AG04450 (cell line): Measurements from ENCODE around the gene MC1R. TPM values are rescaled to one million over a fixed set of nuclear protein-coding genes. Genes with fewer than 3 reads are reported as not detected.

Experiments used
- CTCF ChIA-PET: fragments of 300-600, 350-600 bp; formaldehyde crosslinking; extraction: SDS; loops from one replicate; lab custom pipeline; 2022; ENCODE audit warnings: antibody characterized with exemption, inconsistent platforms; lab: Charles Lee
- POLR2A ChIA-PET: fragments of 350-600 bp; formaldehyde crosslinking; extraction: SDS; loops from one replicate; lab custom pipeline; 2021; ENCODE audit warnings: antibody characterized with exemption, inconsistent platforms; lab: Yijun Ruan, JAX
- DNase-seq: peaks from one replicate; pipeline ENCODE4 v3.0.0-alpha.2; 2011; ENCODE audit warnings: low read depth, low spot score
- H3K27ac ChIP-seq: one replicate; pipeline ENCODE4 v1.5.1; 2012; ENCODE audit warnings: low read depth, low read length, control low read depth
- H3K27me3 ChIP-seq: one replicate; pipeline ENCODE4 v1.6.0; 2012; ENCODE audit warnings: low read length; ENCODE audit not compliant: control insufficient read depth, insufficient read depth
- H3K4me3 ChIP-seq: 2 replicates; pipeline ENCODE4 v1.5.1; 2011; ENCODE audit warnings: mild to moderate bottlenecking, low read depth, low read length, control low read depth
- H3K9me3 ChIP-seq: 2 replicates; pipeline ENCODE4 v1.5.1; 2012; ENCODE audit warnings: low read length; ENCODE audit not compliant: control insufficient read depth, insufficient read depth
- polyA plus RNA-seq: library from polyadenylated mRNA; depleted of rRNA; stranded (reverse); fragments of >200 nt; gene quantifications from 2 replicates; pipeline ENCODE4 v1.2.3, GENCODE V29; 2011
- TF ChIP-seq, protein P1 (sequence below): IDR thresholded peaks from 2 replicates; pipeline ENCODE4 v1.5.1; 2011; ENCODE audit warnings: low read depth, low read length, control low read depth, inconsistent platforms

MC1R gene
- polyA plus RNA-seq, 1 experiment = 3.9 TPM

DNA sequence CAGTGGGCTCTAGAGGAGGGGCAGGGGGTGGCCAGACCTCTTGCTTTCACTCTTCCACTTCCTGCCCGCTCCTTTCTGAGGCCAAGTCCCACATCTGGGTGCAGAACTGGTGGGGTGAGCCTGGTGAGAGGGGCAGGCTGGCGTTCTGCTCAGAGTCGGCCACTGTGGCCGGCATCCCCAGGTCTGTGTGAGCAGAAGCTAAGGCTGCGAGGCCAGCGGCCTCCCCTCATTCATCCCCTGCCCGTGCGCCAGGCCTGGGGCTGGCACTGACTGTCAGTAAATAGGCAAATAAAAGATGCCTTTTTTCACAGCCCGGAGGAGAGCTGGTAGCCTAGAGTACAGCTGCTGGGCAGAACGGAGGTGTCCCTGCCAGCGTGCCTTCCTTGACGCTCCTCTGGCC, 31.1 kb downstream of the MC1R start:
- no peak overlapping the region for H3K27ac ChIP-seq
- ChIA-PET POLR2A (interaction anchor here (3.7 kb wide), 1 partner anchor 27 kb away, joined by 17 read pairs; the partner anchor contains the start of gene TUBB3), CTCF (no interaction called here)
- H3K9me3 ChIP-seq = no peaks in the 10 kb centered on the region
- TF ChIP-seq, protein P1, sequence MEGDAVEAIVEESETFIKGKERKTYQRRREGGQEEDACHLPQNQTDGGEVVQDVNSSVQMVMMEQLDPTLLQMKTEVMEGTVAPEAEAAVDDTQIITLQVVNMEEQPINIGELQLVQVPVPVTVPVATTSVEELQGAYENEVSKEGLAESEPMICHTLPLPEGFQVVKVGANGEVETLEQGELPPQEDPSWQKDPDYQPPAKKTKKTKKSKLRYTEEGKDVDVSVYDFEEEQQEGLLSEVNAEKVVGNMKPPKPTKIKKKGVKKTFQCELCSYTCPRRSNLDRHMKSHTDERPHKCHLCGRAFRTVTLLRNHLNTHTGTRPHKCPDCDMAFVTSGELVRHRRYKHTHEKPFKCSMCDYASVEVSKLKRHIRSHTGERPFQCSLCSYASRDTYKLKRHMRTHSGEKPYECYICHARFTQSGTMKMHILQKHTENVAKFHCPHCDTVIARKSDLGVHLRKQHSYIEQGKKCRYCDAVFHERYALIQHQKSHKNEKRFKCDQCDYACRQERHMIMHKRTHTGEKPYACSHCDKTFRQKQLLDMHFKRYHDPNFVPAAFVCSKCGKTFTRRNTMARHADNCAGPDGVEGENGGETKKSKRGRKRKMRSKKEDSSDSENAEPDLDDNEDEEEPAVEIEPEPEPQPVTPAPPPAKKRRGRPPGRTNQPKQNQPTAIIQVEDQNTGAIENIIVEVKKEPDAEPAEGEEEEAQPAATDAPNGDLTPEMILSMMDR = no peak
- H3K4me3 ChIP-seq = peak overlapping the region; percentile 66
- DNase-seq = no peak
- H3K27me3 ChIP-seq = no peaks in the 10 kb centered on the region

DNA sequence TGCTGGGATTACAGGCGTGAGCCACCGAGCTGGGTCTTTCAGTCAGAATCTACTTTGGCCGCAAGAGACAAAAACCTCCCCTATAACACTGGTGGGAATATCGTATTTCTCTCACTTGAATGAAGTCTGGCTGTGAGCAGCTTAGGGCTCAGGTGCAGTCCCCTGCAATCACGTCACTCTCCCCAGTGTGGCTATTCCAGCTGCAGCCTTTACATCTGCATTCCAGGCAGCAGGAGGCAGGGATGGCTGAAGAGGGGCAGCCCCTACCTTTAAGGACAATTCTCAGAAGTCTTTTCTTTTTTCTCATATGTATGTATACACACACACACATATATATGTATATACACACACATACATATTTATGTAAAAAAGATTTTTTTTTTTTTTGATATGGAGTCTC, 32.8 kb downstream of the MC1R start:
- POLR2A ChIA-PET = no interaction called here
- H3K4me3 ChIP-seq = no peak overlapping the region
- H3K27me3 ChIP-seq = no peaks in the 10 kb centered on the region
- TF ChIP-seq, protein P1 = no peak
- CTCF ChIA-PET = no interaction called here
- H3K27ac ChIP-seq = no peak overlapping the region
- no peaks in the 10 kb centered on the region for H3K9me3 ChIP-seq
- DNase-seq = no peak

DNA sequence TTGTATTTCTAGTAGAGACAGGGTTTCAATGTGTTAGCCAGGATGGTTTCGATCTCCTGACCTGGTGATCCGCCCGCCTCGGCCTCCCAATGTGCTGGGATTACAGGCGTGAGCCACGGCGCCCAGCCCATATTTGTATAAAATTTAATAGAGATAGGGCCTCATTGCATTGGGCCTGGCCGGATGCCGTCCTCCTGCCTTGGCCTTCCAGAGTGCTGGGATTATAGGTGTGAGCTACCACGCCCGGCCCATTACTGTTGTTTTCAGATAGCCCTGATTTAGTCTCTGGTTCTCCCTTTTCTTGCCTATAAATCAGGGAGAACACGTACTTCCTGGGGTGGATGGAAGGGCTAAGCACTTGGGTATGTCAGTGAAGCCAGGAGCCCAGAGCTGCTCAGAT, 33.4 kb downstream of the MC1R start:
- TF ChIP-seq, protein P1 = no peak
- Histone ChIP-seq H3K27me3 (no peaks in the 10 kb centered on the region), H3K4me3 (no peak overlapping the region), H3K27ac (no peak overlapping the region), H3K9me3 (no peaks in the 10 kb centered on the region)
- ChIA-PET CTCF (no interaction called here), POLR2A (no interaction called here)
- DNase-seq = no peak

DNA sequence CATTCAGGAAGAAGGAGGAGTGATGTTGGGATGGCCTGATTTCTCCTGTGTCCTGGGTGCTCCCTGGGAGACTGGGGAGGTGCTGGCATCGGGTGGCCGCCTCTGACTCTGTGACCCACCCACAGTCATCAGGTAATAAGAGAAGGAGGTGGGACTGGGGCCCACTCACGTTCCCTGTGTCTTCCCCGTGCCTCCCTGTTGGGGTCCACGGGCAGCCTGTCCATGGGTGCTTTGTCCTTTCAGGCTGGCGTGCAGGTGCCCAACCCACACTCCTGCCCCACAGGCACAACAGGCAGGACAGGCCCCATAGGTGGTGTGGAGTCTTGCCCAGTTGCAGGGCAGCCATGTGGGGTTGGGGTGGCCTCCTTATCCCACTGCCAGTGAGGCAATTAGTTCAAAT, 33.9 kb downstream of the MC1R start:
- Histone ChIP-seq H3K9me3 (no peaks in the 10 kb centered on the region), H3K4me3 (no peak overlapping the region), H3K27me3 (no peaks in the 10 kb centered on the region), H3K27ac (no peak overlapping the region)
- no peak for DNase-seq
- ChIA-PET CTCF (no interaction called here), POLR2A (no interaction called here)
- TF ChIP-seq, protein P1 = no peak

DNA sequence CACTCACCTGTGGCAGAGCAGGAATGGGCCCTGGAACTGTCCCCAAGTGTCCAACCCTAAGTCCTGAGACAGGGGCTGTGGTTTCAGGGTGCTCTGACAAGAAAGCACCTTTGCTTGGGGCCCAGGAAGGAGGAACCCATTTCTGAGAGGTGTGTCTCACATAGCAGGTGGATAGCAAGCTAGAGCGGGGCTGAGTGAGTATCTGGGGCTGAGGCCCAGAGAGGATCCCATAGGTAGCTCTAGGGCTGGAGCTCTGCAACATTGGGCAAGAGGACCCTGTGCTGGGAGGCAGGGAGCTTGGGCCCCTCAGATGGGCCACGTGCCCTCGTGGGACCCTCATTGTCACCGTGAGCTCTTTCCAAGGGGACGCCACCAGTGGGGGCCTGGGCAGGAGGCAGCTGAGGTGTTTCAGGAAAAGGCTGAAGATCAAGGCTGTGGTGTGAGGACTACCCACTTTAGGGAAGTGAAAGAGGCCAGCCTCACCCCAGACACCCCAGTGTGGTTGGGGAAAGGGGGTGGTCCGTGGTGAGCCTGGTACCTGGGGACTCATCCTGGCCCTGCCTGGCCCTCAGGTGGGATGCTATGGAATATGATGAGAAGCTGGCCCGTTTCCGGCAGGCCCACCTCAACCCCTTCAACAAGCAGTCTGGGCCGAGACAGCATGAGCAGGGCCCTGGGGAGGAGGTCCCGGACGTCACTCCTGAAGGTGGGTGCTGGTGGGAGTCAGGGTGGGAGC, 35.2 kb downstream of the MC1R start:
- TF ChIP-seq, protein P1 = no peak
- Histone ChIP-seq H3K9me3 (no peaks in the 10 kb centered on the region), H3K4me3 (no peak overlapping the region), H3K27ac (no peak overlapping the region), H3K27me3 (no peaks in the 10 kb centered on the region)
- CTCF ChIA-PET = no interaction called here
- DNase-seq = no peak
- POLR2A ChIA-PET = no interaction called here
